Amniotic epithelial cell (primary cell): ENCODE measurements around the gene ARID3B.

ENCODE experiments used
- DNase-seq: peaks from one replicate; pipeline ENCODE4 v3.0.0-alpha.2; 2010; ENCODE audit warnings: low read depth

The ARID3B gene

DNA sequence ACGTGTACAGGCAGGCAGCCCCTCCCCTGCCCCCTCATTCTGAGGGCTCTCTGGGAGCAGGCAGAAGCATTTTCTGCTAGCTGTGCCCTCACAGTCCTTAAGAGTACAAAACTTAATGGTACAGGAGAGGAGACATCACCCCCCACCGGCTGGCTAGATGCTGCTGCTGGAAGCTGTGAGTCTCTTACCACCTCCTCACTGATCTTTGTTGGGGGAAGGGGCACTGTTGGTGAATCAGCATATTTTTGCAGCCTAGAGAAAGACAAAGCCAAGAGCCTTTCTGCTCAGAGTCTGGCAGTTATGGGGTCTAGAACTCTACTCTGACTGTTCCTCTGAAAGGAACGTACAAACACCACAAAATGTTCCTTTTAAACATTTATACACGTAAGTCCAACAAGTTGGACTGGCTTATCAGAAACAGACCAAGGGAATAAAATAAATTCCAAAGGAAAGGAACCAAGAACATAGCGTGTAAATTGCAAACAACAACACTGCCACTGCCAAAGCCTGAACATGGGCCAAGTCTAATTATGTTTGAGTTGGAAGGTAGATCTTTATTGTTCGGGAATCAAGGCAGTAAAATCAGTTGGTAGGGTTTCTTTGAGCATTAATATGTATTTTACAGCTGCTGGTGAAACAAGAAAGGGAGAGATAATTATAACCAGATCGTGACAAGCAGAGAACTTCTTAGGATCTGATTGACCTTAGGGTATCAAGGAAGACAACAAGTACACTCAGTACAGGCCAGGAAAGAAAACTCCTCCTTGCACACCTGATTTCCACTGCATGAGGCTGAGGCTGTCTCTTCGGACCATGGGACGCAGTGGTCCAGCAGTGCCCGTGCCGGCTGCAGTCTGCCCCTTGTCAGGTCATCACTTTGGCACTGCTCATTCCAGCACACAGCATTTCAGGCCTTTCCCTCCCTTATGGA lies 102.0 kb downstream of the ARID3B start:
- DNase-seq, result peak; percentile 50

DNA sequence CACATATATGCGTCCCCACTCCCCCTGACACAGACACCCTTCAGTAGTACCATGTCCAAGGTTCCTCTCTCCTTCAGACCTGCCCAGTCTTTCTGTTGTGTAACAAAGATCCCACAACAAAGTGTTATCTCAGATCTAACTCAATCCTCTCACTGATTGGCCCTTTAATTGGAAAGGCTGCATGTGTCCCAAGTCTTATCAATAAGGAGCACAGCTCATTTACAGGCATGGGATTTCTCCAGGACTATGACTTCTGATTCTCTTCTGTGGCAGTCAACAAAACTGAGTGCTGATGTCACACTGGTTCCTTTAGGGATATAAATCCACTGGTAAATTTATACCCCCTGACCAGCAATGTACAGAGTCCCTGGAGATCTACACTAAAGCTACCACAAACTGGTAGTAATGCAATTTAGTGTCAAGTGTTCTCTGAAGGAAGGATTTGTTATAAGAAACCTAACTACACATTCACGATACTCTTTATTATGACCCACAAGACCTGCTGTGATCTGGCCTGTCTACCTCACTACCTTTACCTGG lies 102.7 kb downstream of the ARID3B start:
- no peak for DNase-seq

DNA sequence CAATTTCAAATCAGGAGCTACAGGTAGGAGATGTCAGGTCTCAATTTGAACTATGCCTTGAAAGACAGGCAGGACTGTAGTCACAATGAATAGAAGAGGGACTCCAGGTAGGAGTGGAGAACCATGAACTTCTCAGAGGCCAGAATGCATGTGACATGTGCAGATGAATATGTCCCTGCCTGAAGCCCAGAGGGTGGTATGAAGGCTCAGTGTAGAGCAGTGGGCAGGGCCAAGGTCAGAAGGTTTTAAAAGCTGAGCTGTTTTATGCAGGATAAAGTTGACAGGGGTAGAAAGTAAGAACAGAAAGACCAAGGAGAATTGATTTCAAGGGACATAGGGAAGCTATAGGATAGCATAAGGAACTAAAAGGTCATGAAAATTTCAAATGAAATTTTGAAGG lies 105.5 kb downstream of the ARID3B start:
- no peak for DNase-seq
